ENCODE data around the gene KCNMA1. TPM values are rescaled to one million over a fixed set of nuclear protein-coding genes. Genes with fewer than 3 reads are reported as not detected.

Gene KCNMA1
- total RNA-seq, 1 experiment from 2014 or later, result 6.2 TPM

GRCh38 chr10:77497748-77498147 lies 139.9 kb downstream of the KCNMA1 start:
- DNase-seq (ENCODE audit: low read depth), result peak; percentile 81
- in situ Hi-C loops (cut with HindIII; ENCODE audit: low pct_unique_long_range_greater_than_20kb, low sequenced_read_pairs), result no loop called here

DNA sequence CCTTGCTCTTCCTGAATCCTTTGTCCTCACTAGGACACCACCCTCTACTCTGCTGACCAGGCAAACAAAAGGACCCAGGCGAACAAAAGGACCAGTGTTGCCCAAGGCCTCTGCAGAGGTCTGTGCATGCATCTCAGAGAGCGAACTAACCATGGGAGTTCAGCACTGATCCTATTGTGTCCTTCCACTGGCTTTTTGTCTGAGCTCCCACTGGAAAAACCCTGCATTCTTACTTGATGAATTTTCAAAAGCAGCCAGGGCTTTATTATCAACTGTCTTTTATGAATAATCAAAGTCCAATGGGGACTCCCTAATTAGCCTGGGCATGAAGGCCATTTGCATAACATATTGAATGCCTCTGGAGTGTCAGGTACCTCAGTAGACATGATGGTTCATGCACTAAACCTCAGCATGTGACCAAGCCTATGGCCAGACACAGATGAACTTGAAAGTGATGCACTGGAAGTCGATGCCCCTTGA lies 140.6 kb downstream of the KCNMA1 start:
- no peak for DNase-seq (ENCODE audit: low read depth)
- in situ Hi-C loops (cut with HindIII; ENCODE audit: low pct_unique_long_range_greater_than_20kb, low sequenced_read_pairs), result no loop called here

- in situ Hi-C loops (cut with HindIII; ENCODE audit: low pct_unique_long_range_greater_than_20kb, low sequenced_read_pairs), result no loop called here
These were observed 142.7 kb downstream of the KCNMA1 start for GRCh38 chr10:77494756-77495541.

GRCh38 chr10:77494327-77494726 lies 143.3 kb downstream of the KCNMA1 start:
- in situ Hi-C loops (cut with HindIII; ENCODE audit: low pct_unique_long_range_greater_than_20kb, low sequenced_read_pairs), result no loop called here
- DNase-seq (ENCODE audit: low read depth), result no peak

More at GRCh38 chr10:77494756-77495541, 142.7 kb downstream of the KCNMA1 start:
- no peak for DNase-seq (ENCODE audit: low read depth)

GRCh38 chr10:77493851-77494261 lies 143.8 kb downstream of the KCNMA1 start:
- in situ Hi-C loops (cut with HindIII; ENCODE audit: low pct_unique_long_range_greater_than_20kb, low sequenced_read_pairs), result no loop called here
- DNase-seq (ENCODE audit: low read depth), result no peak

DNA sequence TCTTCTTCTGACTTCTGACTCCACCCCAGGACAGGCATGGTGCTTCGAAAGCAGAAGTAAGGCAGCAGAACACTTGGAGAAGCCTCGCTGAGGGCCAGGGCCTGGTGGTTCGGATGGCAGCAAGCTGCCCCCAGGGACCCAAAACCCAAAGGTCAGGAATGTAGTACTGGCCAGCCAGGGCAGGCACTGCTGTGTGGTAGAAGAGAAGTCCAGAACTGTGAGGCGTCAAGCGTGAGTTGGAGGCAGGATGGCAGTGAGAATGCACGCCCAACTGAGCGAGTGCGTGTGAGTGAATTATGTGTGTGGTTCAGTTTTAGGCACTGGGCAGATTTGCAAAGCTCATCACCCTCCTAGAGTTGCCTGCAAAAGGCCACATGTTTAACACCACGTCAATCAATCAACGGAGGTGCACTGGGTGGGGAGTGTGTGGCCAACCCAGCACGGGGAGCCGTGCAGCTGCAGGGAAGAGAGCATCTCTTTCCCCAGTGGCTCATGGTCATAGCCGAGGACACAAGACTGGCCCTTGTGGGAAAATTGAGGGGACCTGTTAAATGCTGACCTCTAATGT lies 144.3 kb downstream of the KCNMA1 start:
- no peak for DNase-seq (ENCODE audit: low read depth)
- in situ Hi-C loops (cut with HindIII; ENCODE audit: low pct_unique_long_range_greater_than_20kb, low sequenced_read_pairs), result no loop called here

- in situ Hi-C loops (cut with HindIII; ENCODE audit: low pct_unique_long_range_greater_than_20kb, low sequenced_read_pairs), result no loop called here
- no peak for DNase-seq (ENCODE audit: low read depth)
These were observed 145.1 kb downstream of the KCNMA1 start for GRCh38 chr10:77492368-77492994.

DNA sequence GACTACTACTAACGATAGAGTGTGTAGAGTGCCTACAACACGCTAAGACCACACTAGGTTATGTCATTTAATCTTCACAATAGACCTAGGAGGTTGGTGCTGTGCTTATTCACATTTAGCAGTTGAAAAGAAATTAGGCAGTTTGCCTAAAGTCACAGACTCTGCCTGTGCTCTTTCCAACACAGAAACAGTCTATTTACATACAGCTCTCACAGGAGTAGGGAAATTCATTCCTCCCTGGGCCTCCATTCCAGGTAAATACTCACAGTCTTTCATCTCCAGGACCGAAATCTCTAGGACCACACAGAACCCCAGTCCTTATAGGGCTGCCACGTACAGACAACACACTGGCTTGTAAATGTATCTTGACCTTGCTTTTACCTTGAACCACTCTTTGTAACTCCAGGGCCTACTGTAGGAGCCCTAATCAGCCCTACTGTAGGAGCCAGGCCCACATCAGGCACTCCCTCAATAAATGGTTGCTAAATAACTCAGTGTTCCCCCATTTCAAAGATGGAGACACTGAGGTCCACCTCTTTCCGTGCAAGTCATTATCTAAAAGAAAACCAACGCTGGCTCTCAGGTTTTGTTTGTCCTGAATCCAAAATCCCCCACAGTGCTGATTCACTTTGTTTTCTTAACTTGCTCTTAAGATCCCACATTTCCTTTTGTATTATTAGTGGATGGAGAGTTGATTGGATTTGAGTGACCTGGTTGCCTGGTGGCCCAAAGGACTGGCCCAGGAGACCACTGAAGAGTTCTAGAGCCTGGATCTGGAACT lies 146.9 kb downstream of the KCNMA1 start:
- no peak for DNase-seq (ENCODE audit: low read depth)

DNA sequence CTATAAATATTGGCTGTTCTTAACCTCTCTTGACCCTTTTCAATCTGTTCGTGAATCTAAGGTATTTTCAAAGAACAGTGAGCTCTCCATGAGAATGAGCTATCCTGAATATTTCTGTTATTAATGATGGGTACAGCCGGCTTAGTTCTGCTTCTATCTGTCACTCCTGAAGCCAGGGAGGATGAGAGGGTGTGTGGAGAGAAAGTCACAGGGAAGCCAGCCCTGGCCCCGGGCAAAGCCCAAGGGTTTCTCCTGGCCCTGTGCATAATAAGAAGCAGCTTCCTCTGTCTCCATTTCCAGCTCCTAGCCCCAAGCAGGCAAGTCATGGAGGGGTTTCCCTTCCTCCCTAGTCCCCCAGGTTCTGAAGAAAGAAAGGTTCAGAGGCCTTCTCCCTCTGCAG lies 151.1 kb downstream of the KCNMA1 start:
- DNase-seq (ENCODE audit: low read depth), result no peak
- in situ Hi-C loops (cut with HindIII; ENCODE audit: low pct_unique_long_range_greater_than_20kb, low sequenced_read_pairs), result no loop called here

More for the DNA sequence above, 146.9 kb downstream of the KCNMA1 start:
- in situ Hi-C loops (cut with HindIII; ENCODE audit: low pct_unique_long_range_greater_than_20kb, low sequenced_read_pairs), result no loop called here

DNA sequence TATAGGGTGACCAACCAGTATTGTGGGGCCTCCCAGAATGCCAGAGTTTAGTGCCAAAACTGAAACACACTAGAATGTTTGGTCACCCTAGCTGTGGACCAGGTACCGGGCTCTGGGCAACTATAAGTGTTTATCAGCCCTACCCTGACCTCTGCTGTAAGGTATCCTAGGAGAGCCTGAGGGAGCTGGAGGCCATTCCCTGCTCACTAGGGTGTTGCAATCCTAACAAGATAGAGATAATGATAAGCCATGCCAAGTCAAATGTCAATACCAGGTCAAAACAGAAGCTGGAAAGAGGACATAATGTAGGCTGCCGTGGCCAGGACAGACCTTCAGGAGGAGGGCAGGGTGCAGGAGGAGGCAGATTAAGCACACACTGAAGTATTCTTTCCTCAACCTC lies 151.8 kb downstream of the KCNMA1 start:
- in situ Hi-C loops (cut with HindIII; ENCODE audit: low pct_unique_long_range_greater_than_20kb, low sequenced_read_pairs), result no loop called here
- no peak for DNase-seq (ENCODE audit: low read depth)

- in situ Hi-C loops (cut with HindIII; ENCODE audit: low pct_unique_long_range_greater_than_20kb, low sequenced_read_pairs), result no loop called here
- no peak for DNase-seq (ENCODE audit: low read depth)
These were observed 155.5 kb downstream of the KCNMA1 start for GRCh38 chr10:77482072-77482471.

DNA sequence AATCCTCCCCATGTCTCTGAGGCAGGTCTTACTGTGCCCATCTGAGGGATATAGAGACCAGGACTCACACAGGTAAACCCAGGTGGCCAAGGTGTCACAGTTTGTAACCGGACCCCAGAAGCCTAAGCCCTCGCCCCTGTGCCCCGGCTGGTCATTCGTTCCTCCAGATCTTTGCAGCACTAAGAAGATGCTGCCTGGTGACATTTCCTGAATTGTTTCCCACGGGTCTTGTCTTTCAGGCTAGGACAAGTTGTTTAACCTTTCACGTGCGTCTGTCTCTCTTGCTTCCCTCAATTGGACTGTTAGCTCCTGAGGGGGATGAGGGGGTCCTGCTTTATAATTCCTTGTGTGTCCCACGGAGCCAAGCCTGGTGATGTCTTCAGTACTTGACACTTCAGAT lies 158.0 kb downstream of the KCNMA1 start:
- in situ Hi-C loops (cut with HindIII; ENCODE audit: low pct_unique_long_range_greater_than_20kb, low sequenced_read_pairs), result no loop called here
- no peak for DNase-seq (ENCODE audit: low read depth)

- in situ Hi-C loops (cut with HindIII; ENCODE audit: low pct_unique_long_range_greater_than_20kb, low sequenced_read_pairs), result no loop called here
These were observed 158.6 kb downstream of the KCNMA1 start for GRCh38 chr10:77478962-77479359.

GRCh38 chr10:77478247-77478961 lies 159.2 kb downstream of the KCNMA1 start:
- in situ Hi-C loops (cut with HindIII; ENCODE audit: low pct_unique_long_range_greater_than_20kb, low sequenced_read_pairs), result no loop called here
- peak; percentile 59 for DNase-seq (ENCODE audit: low read depth)

More at GRCh38 chr10:77478962-77479359, 158.6 kb downstream of the KCNMA1 start:
- DNase-seq (ENCODE audit: low read depth), result no peak

GRCh38 chr10:77475522-77475921 lies 162.1 kb downstream of the KCNMA1 start:
- in situ Hi-C loops (cut with HindIII; ENCODE audit: low pct_unique_long_range_greater_than_20kb, low sequenced_read_pairs), result no loop called here

GRCh38 chr10:77474939-77475338 lies 162.7 kb downstream of the KCNMA1 start:
- no peak for DNase-seq (ENCODE audit: low read depth)
- in situ Hi-C loops (cut with HindIII; ENCODE audit: low pct_unique_long_range_greater_than_20kb, low sequenced_read_pairs), result no loop called here

More at GRCh38 chr10:77475522-77475921, 162.1 kb downstream of the KCNMA1 start:
- no peak for DNase-seq (ENCODE audit: low read depth)

DNA sequence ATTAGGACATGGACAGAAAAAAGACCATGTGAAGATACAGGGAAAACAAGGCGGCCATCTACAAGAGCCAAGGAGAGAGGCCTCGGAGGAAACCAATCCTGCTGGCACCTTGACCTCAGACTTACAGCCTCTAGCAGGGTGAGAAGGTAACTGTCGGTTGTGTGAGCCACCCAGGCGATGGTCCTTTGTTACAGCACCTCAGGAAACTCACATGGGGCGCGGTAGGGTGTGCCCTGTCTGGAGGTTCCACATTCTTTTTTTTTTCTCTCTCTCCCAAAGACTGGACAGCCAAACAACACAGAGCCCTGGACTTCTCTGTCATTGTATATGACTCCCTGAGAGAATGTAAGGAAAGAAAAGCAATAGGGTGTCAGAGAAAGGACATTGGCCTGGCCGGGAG lies 163.2 kb downstream of the KCNMA1 start:
- in situ Hi-C loops (cut with HindIII; ENCODE audit: low pct_unique_long_range_greater_than_20kb, low sequenced_read_pairs), result no loop called here
- no peak for DNase-seq (ENCODE audit: low read depth)

- in situ Hi-C loops (cut with HindIII; ENCODE audit: low pct_unique_long_range_greater_than_20kb, low sequenced_read_pairs), result no loop called here
- DNase-seq (ENCODE audit: low read depth), result no peak
These were observed 165.5 kb downstream of the KCNMA1 start for GRCh38 chr10:77472146-77472545.
